Body of pancreas (tissue), 4 donors: Measurements from ENCODE around the gene CAMKK2.

Experiments
- CTCF ChIP-seq, 7 experiments: fragments of 450-650 bp in 4 of 7; fragments of 200-600 bp in 3 of 7; sonication (generic) in 3 of 7; IDR thresholded peaks; one replicate each; pipeline ENCODE4 v1.5.1; 2016 to 2019; ENCODE audit warnings: antibody characterized with exemption in 7 of 7
- POLR2A ChIP-seq, 3 donors: fragments of 450-650 bp; IDR thresholded peaks; one replicate each; pipeline ENCODE4 v1.6.1; 2016; ENCODE audit warnings: antibody characterized with exemption in 3 of 3, mild to moderate bottlenecking in 2 of 3

- TF ChIP-seq CTCF (IDR thresholded peaks at IDR 0.05), result no peak
- no peak for TF ChIP-seq POLR2A (IDR thresholded peaks at IDR 0.05)
Observed at GRCh38 chr12:121283388-121283787, 13.1 kb downstream of the CAMKK2 start.
